Fibroblast of lung (primary cell): ENCODE measurements around the gene KCNK5.

Experiments used
- CTCF ChIP-seq, 2 donors: IDR thresholded peaks in 1 of 2; conservative IDR thresholded peaks in 1 of 2; 1 replicate in 1 of 2; 2 replicates in 1 of 2; pipeline ENCODE4 v1.5.1; 2011 to 2012; ENCODE audit warnings: low read length in 2 of 2, control low read depth in 1 of 2, inconsistent platforms in 1 of 2, low read depth in 1 of 2, mild to moderate bottlenecking in 1 of 2
- EZH2 ChIP-seq: IDR thresholded peaks from 2 replicates; pipeline ENCODE4 v1.5.1; 2012; ENCODE audit warnings: low read length, control low read depth, mild to moderate bottlenecking; ENCODE audit errors: missing control alignments

GRCh38 chr6:39274471-39274870 lies 45.2 kb upstream of the KCNK5 start:
- TF ChIP-seq CTCF (conservative IDR thresholded peaks at IDR 0.05 in 1 of 2, IDR thresholded peaks at IDR 0.05 in 1 of 2; ENCODE audit: low read depth in 1 of 2, low read length in 2 of 2) (no peak), EZH2 (no peak)
